Measurements from ENCODE around the gene ZBTB20. TPM values are rescaled to one million over a fixed set of nuclear protein-coding genes. Genes with fewer than 3 reads are reported as not detected.

Gene ZBTB20
- total and polyA plus RNA-seq, 2 donors from 2014 or later: 0.99 to 142 TPM

GRCh38 chr3:114508976-114509375 lies 638.1 kb downstream of the ZBTB20 start:
- no peak for TF ChIP-seq CTCF (IDR thresholded peaks at IDR 0.05; ENCODE audit: borderline replicate concordance, extremely low read depth, insufficient read depth)
- Histone ChIP-seq H3K9ac (ENCODE audit: low read length in 3 of 3) (no peak overlapping the region), H3K9me3 (ENCODE audit: control insufficient read depth in 2 of 3, insufficient read depth in 1 of 3, low read length in 3 of 3) (no peaks in the 10 kb centered on the region), H3K27ac (ENCODE audit: low read depth in 2 of 2, low read length in 2 of 2) (no peak overlapping the region), H3K36me3 (ENCODE audit: control insufficient read depth in 2 of 3, insufficient read depth in 3 of 3, low read length in 3 of 3) (no peaks in the 10 kb centered on the region), H3K27me3 (ENCODE audit: control insufficient read depth, insufficient read depth, low read length) (no peaks in the 10 kb centered on the region), H3K4me1 (ENCODE audit: control insufficient read depth in 2 of 3, insufficient read depth in 2 of 3, low read depth in 1 of 3, low read length in 3 of 3) (no peaks in the 10 kb centered on the region), H3K4me3 (ENCODE audit: low read length in 3 of 3) (no peak overlapping the region)
- DNase-seq (no peak), FAIRE-seq (no peak)
- intact Hi-C loops (cut with DNase I): no loop called here

- no peaks in the 10 kb centered on the region for H3K27me3 ChIP-seq (ENCODE audit: control insufficient read depth, insufficient read depth, low read length)
- H3K4me1 ChIP-seq (ENCODE audit: control insufficient read depth in 2 of 3, insufficient read depth in 2 of 3, low read depth in 1 of 3, low read length in 3 of 3): no peaks in the 10 kb centered on the region
- no peaks in the 10 kb centered on the region for H3K36me3 ChIP-seq (ENCODE audit: control insufficient read depth in 2 of 3, insufficient read depth in 3 of 3, low read length in 3 of 3)
- H3K9ac ChIP-seq (ENCODE audit: low read length in 3 of 3): no peak overlapping the region
- DNase-seq: no peak
- no peak overlapping the region for H3K4me3 ChIP-seq (ENCODE audit: low read length in 3 of 3)
- no peaks in the 10 kb centered on the region for H3K9me3 ChIP-seq (ENCODE audit: control insufficient read depth in 2 of 3, insufficient read depth in 1 of 3, low read length in 3 of 3)
- no peak for TF ChIP-seq CTCF (IDR thresholded peaks at IDR 0.05; ENCODE audit: borderline replicate concordance, extremely low read depth, insufficient read depth)
- no peak overlapping the region for H3K27ac ChIP-seq (ENCODE audit: low read depth in 2 of 2, low read length in 2 of 2)
- no peak for FAIRE-seq
- intact Hi-C loops (cut with DNase I): no loop called here
Observed at GRCh38 chr3:114508208-114508607, 638.9 kb downstream of the ZBTB20 start.

GRCh38 chr3:114506591-114507300 lies 640.3 kb downstream of the ZBTB20 start:
- intact Hi-C loops (cut with DNase I): no loop called here
- Histone ChIP-seq H3K27ac (ENCODE audit: low read depth in 2 of 2, low read length in 2 of 2) (no peak overlapping the region), H3K4me3 (ENCODE audit: low read length in 3 of 3) (no peak overlapping the region), H3K36me3 (ENCODE audit: control insufficient read depth in 2 of 3, insufficient read depth in 3 of 3, low read length in 3 of 3) (no peaks in the 10 kb centered on the region), H3K9me3 (ENCODE audit: control insufficient read depth in 2 of 3, insufficient read depth in 1 of 3, low read length in 3 of 3) (no peaks in the 10 kb centered on the region), H3K9ac (ENCODE audit: low read length in 3 of 3) (no peak overlapping the region), H3K27me3 (ENCODE audit: control insufficient read depth, insufficient read depth, low read length) (no peaks in the 10 kb centered on the region), H3K4me1 (ENCODE audit: control insufficient read depth in 2 of 3, insufficient read depth in 2 of 3, low read depth in 1 of 3, low read length in 3 of 3) (no peaks in the 10 kb centered on the region)
- TF ChIP-seq CTCF (IDR thresholded peaks at IDR 0.05; ENCODE audit: borderline replicate concordance, extremely low read depth, insufficient read depth): no peak
- no peak for FAIRE-seq
- DNase-seq: no peak

Data from kidney (tissue), 14 donors.